ENCODE results near the gene SH3RF2.

The SH3RF2 gene

GRCh38 chr5:146041180-146041789 is 104.9 kb downstream of the SH3RF2 start:
- no peaks in the 10 kb centered on the region for H3K79me2 ChIP-seq (ENCODE audit: control insufficient read depth, insufficient read depth, low read length, unreplicated experiment)
- no peak overlapping the region for H2AFZ ChIP-seq (ENCODE audit: low read length, unreplicated experiment)
- H3K4me3 ChIP-seq (ENCODE audit: low read depth, low read length) = no peak overlapping the region
- H3K27ac ChIP-seq (ENCODE audit: low read depth, low read length) = no peak overlapping the region
- no peaks in the 10 kb centered on the region for H3K27me3 ChIP-seq (ENCODE audit: insufficient read depth, low read length)
- H3K4me1 ChIP-seq (ENCODE audit: control insufficient read depth, insufficient read depth, low read length, unreplicated experiment) = peaks cover 14% of the 10 kb centered on the region
- H3K36me3 ChIP-seq (ENCODE audit: insufficient read depth, low read length) = no peaks in the 10 kb centered on the region

DNA sequence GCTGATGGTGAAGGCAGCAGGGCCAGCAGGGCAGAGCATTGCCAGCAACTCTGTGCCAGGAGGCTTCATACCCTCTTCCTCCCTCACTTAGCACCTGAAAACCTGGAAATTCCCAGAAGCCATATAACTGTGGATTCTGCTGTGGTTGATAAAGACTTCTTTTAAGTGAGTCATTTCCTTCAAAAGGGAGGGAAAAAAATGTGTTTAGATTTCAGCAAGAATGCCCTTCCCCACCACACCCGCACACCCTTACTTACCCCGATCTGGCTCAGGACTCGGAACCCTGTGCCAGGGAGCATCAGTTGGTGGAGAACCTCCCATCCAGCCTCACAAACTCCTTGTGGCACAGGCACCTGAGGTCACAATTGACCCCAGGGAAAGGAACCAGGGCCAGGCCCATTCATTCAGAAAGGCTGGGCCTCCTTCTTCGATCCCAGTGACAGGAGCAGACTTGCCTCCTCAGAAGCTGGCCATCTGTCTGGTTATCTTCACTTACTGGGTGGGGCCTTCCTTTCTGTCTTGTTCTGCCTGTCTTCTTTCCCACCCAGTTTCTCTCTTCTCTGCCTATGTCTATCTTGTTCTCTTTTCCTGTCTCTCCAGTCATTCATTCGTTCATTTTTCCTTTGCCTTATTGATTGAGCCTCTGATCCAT is 106.4 kb downstream of the SH3RF2 start:
- Histone ChIP-seq H3K36me3 (ENCODE audit: insufficient read depth, low read length) (no peaks in the 10 kb centered on the region), H3K4me3 (ENCODE audit: low read depth, low read length) (no peak overlapping the region), H3K27ac (ENCODE audit: low read depth, low read length) (no peak overlapping the region), H2AFZ (ENCODE audit: low read length, unreplicated experiment) (no peak overlapping the region), H3K79me2 (ENCODE audit: control insufficient read depth, insufficient read depth, low read length, unreplicated experiment) (no peaks in the 10 kb centered on the region), H3K27me3 (ENCODE audit: insufficient read depth, low read length) (no peaks in the 10 kb centered on the region), H3K4me1 (ENCODE audit: control insufficient read depth, insufficient read depth, low read length, unreplicated experiment) (peaks cover 14% of the 10 kb centered on the region)

GRCh38 chr5:146043722-146044121 is 107.3 kb downstream of the SH3RF2 start:
- Histone ChIP-seq H3K36me3 (ENCODE audit: insufficient read depth, low read length) (no peaks in the 10 kb centered on the region), H3K79me2 (ENCODE audit: control insufficient read depth, insufficient read depth, low read length, unreplicated experiment) (no peaks in the 10 kb centered on the region), H3K4me3 (ENCODE audit: low read depth, low read length) (no peak overlapping the region), H3K4me1 (ENCODE audit: control insufficient read depth, insufficient read depth, low read length, unreplicated experiment) (peaks cover 14% of the 10 kb centered on the region), H3K27me3 (ENCODE audit: insufficient read depth, low read length) (no peaks in the 10 kb centered on the region), H2AFZ (ENCODE audit: low read length, unreplicated experiment) (no peak overlapping the region), H3K27ac (ENCODE audit: low read depth, low read length) (no peak overlapping the region)

DNA sequence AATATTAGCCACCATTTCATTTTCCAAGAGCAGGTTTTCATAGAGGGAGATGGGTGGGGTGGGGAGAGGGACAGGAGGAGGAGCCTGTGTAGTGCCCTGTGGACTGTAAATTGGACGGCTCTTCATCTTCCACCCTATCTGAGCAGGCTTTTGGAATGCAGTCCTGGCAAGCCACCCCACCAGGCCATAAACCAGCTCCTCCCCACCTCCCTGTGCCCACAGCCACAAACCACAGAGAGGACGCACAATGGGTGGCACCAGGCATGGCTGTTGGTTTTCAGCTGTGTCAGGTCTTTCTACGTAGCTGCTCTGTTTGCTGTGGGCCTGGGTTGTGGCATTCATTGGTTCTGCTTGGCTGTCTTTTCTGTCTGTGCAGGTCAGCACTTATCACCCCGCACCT is 111.0 kb downstream of the SH3RF2 start:
- Histone ChIP-seq H3K4me1 (ENCODE audit: control insufficient read depth, insufficient read depth, low read length, unreplicated experiment) (peaks cover 9% of the 10 kb centered on the region), H3K79me2 (ENCODE audit: control insufficient read depth, insufficient read depth, low read length, unreplicated experiment) (no peaks in the 10 kb centered on the region), H2AFZ (ENCODE audit: low read length, unreplicated experiment) (no peak overlapping the region), H3K27ac (ENCODE audit: low read depth, low read length) (no peak overlapping the region), H3K4me3 (ENCODE audit: low read depth, low read length) (no peak overlapping the region), H3K27me3 (ENCODE audit: insufficient read depth, low read length) (no peaks in the 10 kb centered on the region), H3K36me3 (ENCODE audit: insufficient read depth, low read length) (no peaks in the 10 kb centered on the region)

DNA sequence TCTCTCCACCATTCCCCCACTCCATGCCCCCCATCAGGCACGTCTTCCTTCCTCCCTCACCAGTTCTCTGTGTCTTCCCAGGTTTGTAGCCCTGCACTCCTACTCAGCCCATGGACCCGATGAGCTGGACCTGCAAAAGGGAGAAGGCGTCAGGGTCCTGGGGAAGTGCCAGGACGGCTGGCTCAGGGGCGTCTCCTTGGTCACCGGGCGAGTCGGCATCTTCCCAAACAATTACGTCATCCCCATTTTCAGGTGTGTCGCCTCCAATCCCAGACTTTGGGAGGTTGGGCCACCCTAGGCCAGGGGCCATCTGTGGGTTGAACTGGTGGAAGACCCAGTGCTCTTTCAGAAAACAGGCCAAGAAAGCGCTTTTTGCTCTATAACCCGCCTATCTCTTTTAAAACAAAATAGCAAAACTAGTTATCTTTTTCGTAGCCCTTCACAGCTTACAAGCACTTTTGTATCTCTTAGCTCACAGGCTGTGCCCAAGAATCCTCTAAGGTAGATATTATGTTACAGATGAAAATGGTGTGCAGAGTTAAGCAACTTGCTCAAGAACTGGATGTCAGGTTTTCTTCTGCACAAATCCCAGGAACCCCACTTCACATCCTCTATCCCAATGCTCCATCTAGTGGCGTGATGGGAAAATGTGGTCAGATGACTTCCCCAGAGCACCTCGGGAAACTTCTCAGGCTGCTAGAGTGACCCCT is 112.8 kb downstream of the SH3RF2 start:
- no peaks in the 10 kb centered on the region for H3K4me1 ChIP-seq (ENCODE audit: control insufficient read depth, insufficient read depth, low read length, unreplicated experiment)
- H3K27ac ChIP-seq (ENCODE audit: low read depth, low read length) = no peak overlapping the region
- H3K36me3 ChIP-seq (ENCODE audit: insufficient read depth, low read length) = no peaks in the 10 kb centered on the region
- H3K79me2 ChIP-seq (ENCODE audit: control insufficient read depth, insufficient read depth, low read length, unreplicated experiment) = no peaks in the 10 kb centered on the region
- no peak overlapping the region for H2AFZ ChIP-seq (ENCODE audit: low read length, unreplicated experiment)
- no peaks in the 10 kb centered on the region for H3K27me3 ChIP-seq (ENCODE audit: insufficient read depth, low read length)
- H3K4me3 ChIP-seq (ENCODE audit: low read depth, low read length) = no peak overlapping the region

DNA sequence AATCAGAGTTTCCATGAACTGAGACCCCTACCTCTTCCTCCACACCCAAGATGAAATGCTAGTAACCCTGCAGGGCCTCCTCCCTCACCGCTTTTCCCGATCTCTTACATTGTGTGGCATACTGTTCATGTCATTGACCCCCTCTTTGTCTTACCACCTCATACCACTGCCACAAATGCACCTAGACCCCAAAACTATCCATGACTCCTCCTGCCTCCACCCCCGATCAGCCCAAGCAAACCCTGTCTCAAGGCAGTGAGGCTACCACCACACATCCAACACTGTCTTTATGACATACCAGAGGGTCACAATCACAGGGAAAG is 113.3 kb downstream of the SH3RF2 start:
- Histone ChIP-seq H3K27ac (ENCODE audit: low read depth, low read length) (no peak overlapping the region), H3K36me3 (ENCODE audit: insufficient read depth, low read length) (no peaks in the 10 kb centered on the region), H3K79me2 (ENCODE audit: control insufficient read depth, insufficient read depth, low read length, unreplicated experiment) (no peaks in the 10 kb centered on the region), H3K4me3 (ENCODE audit: low read depth, low read length) (no peak overlapping the region), H2AFZ (ENCODE audit: low read length, unreplicated experiment) (no peak overlapping the region), H3K27me3 (ENCODE audit: insufficient read depth, low read length) (no peaks in the 10 kb centered on the region), H3K4me1 (ENCODE audit: control insufficient read depth, insufficient read depth, low read length, unreplicated experiment) (no peaks in the 10 kb centered on the region)

GRCh38 chr5:146050086-146050485 is 113.7 kb downstream of the SH3RF2 start:
- H3K27ac ChIP-seq (ENCODE audit: low read depth, low read length) = no peak overlapping the region
- H3K4me1 ChIP-seq (ENCODE audit: control insufficient read depth, insufficient read depth, low read length, unreplicated experiment) = no peaks in the 10 kb centered on the region
- H3K79me2 ChIP-seq (ENCODE audit: control insufficient read depth, insufficient read depth, low read length, unreplicated experiment) = no peaks in the 10 kb centered on the region
- no peaks in the 10 kb centered on the region for H3K36me3 ChIP-seq (ENCODE audit: insufficient read depth, low read length)
- H3K27me3 ChIP-seq (ENCODE audit: insufficient read depth, low read length) = no peaks in the 10 kb centered on the region
- H3K4me3 ChIP-seq (ENCODE audit: low read depth, low read length) = no peak overlapping the region
- no peak overlapping the region for H2AFZ ChIP-seq (ENCODE audit: low read length, unreplicated experiment)

GRCh38 chr5:146051678-146052077 is 115.3 kb downstream of the SH3RF2 start:
- Histone ChIP-seq H3K4me1 (ENCODE audit: control insufficient read depth, insufficient read depth, low read length, unreplicated experiment) (no peaks in the 10 kb centered on the region), H3K27ac (ENCODE audit: low read depth, low read length) (no peak overlapping the region), H3K79me2 (ENCODE audit: control insufficient read depth, insufficient read depth, low read length, unreplicated experiment) (no peaks in the 10 kb centered on the region), H3K4me3 (ENCODE audit: low read depth, low read length) (no peak overlapping the region), H3K27me3 (ENCODE audit: insufficient read depth, low read length) (peaks cover 5% of the 10 kb centered on the region; the same call in 1 of the 2 replicates), H3K36me3 (ENCODE audit: insufficient read depth, low read length) (no peaks in the 10 kb centered on the region), H2AFZ (ENCODE audit: low read length, unreplicated experiment) (no peak overlapping the region)

DNA sequence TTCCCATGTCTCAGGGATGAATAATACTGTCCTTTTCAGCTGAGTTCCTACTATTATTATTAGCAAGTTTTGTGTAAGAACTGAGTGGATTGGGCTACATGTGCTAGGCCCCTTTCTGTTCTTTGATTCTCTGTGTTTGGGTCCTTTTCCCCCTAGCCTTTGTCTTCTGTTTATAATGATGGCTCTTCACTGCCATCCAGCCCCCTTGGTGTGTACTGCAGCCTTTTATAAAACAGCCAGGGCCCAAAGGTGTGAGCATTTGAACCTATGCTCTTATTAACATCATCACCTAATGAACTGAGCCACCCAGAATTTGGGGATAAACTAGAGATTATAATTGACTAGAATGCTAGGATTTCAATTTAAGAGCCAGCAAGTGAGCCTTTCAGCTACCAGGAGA is 116.4 kb downstream of the SH3RF2 start:
- Histone ChIP-seq H3K4me3 (ENCODE audit: low read depth, low read length) (no peak overlapping the region), H3K4me1 (ENCODE audit: control insufficient read depth, insufficient read depth, low read length, unreplicated experiment) (no peaks in the 10 kb centered on the region), H3K27me3 (ENCODE audit: insufficient read depth, low read length) (peaks cover 7% of the 10 kb centered on the region; the same call in 1 of the 2 replicates), H3K27ac (ENCODE audit: low read depth, low read length) (no peak overlapping the region), H3K79me2 (ENCODE audit: control insufficient read depth, insufficient read depth, low read length, unreplicated experiment) (no peaks in the 10 kb centered on the region), H3K36me3 (ENCODE audit: insufficient read depth, low read length) (no peaks in the 10 kb centered on the region), H2AFZ (ENCODE audit: low read length, unreplicated experiment) (no peak overlapping the region)

DNA sequence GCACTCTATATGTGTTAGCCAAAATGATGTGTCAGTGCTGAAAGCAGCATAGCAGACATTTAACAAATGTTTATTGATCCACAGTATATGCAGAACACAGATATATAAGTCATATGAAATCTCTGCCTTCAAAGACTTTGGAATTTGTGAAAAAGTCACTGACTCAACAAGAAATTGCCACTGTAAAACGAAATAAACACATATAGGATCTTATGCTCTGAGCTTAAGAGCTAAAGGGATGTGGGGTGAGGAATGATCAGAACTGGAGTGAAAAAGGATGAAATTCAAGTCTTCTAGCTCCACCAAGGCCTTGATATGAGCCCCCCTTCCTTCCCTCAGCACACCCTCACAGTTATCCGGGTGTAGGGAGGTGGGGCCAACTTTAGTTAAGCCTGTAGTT is 119.1 kb downstream of the SH3RF2 start:
- Histone ChIP-seq H3K27me3 (ENCODE audit: insufficient read depth, low read length) (peaks cover 21% of the 10 kb centered on the region), H3K27ac (ENCODE audit: low read depth, low read length) (no peak overlapping the region)

More for the DNA sequence above, 119.1 kb downstream of the SH3RF2 start:
- Histone ChIP-seq H3K4me1 (ENCODE audit: control insufficient read depth, insufficient read depth, low read length, unreplicated experiment) (no peaks in the 10 kb centered on the region), H3K36me3 (ENCODE audit: insufficient read depth, low read length) (no peaks in the 10 kb centered on the region), H3K4me3 (ENCODE audit: low read depth, low read length) (no peak overlapping the region), H3K79me2 (ENCODE audit: control insufficient read depth, insufficient read depth, low read length, unreplicated experiment) (no peaks in the 10 kb centered on the region), H2AFZ (ENCODE audit: low read length, unreplicated experiment) (no peak overlapping the region)
